Measurements from ENCODE around the gene C15orf40. TPM values are rescaled to one million over a fixed set of nuclear protein-coding genes. Genes with fewer than 3 reads are reported as not detected.

C15orf40 gene
- total and polyA plus RNA-seq, 9 of the 15 experiments (the other 6 are each of a cell fraction or from before 2014, with no cell fraction given), result 15.9 to 52.0 (median 27.0) TPM

DNA sequence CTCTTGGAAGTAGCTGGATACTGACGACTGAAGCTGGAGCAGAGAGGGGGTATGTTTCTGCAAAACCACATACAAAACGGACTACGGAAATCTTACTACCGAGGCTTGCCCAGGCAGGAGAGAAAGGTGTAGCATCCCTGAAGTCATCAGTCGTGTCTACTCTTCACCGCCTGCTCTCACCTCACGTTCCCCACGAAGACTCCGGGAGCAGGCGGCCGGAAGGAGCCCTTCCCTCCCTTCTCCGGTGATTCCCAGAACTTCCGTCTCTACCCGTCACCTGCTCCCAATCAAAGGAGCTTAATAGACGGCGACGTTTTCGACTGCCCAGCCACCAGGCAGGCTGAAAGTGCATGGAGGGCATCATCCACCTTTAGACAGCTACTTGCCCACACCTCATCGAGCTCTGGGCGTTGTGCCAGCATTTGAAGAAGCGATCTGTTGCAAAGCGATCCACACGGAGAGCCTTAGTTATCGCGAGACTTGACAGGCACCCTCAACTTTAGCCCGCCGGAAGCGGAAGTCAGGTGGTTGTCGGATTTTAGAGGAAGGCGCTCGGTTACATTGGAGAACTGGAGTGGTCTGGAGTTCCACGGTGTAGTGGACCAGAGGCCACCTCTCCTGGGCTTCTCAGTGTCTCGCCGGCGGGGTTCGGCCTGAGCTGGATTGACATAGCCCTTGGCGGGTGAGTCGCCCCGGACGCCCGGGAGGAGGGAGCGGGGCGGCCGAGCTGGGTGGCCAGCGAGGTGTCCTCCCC, 25.6 kb downstream of the C15orf40 start, which contains the start of gene RAMAC (continued):
- TF ChIP-seq, protein P1, sequence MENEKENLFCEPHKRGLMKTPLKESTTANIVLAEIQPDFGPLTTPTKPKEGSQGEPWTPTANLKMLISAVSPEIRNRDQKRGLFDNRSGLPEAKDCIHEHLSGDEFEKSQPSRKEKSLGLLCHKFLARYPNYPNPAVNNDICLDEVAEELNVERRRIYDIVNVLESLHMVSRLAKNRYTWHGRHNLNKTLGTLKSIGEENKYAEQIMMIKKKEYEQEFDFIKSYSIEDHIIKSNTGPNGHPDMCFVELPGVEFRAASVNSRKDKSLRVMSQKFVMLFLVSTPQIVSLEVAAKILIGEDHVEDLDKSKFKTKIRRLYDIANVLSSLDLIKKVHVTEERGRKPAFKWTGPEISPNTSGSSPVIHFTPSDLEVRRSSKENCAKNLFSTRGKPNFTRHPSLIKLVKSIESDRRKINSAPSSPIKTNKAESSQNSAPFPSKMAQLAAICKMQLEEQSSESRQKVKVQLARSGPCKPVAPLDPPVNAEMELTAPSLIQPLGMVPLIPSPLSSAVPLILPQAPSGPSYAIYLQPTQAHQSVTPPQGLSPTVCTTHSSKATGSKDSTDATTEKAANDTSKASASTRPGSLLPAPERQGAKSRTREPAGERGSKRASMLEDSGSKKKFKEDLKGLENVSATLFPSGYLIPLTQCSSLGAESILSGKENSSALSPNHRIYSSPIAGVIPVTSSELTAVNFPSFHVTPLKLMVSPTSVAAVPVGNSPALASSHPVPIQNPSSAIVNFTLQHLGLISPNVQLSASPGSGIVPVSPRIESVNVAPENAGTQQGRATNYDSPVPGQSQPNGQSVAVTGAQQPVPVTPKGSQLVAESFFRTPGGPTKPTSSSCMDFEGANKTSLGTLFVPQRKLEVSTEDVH (IDR thresholded peaks at IDR 0.05; ENCODE audit: low read depth, partially characterized antibody), result peak; percentile 69
- TF ChIP-seq E2F3 (CRISPR knock-in tag; IDR thresholded peaks at IDR 0.05), result peak; percentile 25; the same call in 1 of the 2 replicates
- no peak for TF ChIP-seq WHSC1 (IDR thresholded peaks at IDR 0.05; ENCODE audit: low read length)
- TF ChIP-seq, protein P2, sequence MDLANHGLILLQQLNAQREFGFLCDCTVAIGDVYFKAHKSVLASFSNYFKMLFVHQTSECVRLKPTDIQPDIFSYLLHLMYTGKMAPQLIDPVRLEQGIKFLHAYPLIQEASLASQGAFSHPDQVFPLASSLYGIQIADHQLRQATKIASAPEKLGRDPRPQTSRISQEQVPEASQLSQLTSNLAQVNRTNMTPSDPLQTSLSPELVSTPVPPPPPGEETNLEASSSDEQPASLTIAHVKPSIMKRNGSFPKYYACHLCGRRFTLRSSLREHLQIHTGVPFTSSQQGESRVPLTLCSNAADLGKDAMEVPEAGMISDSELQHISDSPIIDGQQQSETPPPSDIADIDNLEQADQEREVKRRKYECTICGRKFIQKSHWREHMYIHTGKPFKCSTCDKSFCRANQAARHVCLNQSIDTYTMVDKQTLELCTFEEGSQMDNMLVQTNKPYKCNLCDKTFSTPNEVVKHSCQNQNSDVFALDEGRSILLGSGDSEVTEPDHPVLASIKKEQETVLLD (IDR thresholded peaks at IDR 0.05), result 0 out of 2 replicates have a peak, but pooled peaks have one; percentile 35
- TF ChIP-seq ZKSCAN3 (CRISPR knock-in tag; IDR thresholded peaks at IDR 0.05), result no peak
- no peak for TF ChIP-seq HDGF (IDR thresholded peaks at IDR 0.05)
- TF ChIP-seq NR1H2 (CRISPR knock-in tag; IDR thresholded peaks at IDR 0.05), result no peak
- peak; percentile 80 for TF ChIP-seq POLR2B (IDR thresholded peaks at IDR 0.05; ENCODE audit: low read depth, partially characterized antibody)
- TF ChIP-seq ZNF445 (CRISPR knock-in tag; IDR thresholded peaks at IDR 0.05; ENCODE audit: low read depth), result 0 out of 2 replicates have a peak, but pooled peaks have one; percentile 36
- peak; percentile 30 for TF ChIP-seq DACH1 (IDR thresholded peaks at IDR 0.05; ENCODE audit: partially characterized antibody)
- peak; percentile 7; the same call in 1 of the 2 replicates for TF ChIP-seq CEBPG (CRISPR knock-in tag; IDR thresholded peaks at IDR 0.05)
- no peak for TF ChIP-seq CEBPG (tag; conservative IDR thresholded peaks at IDR 0.05 in 1 of 2, IDR thresholded peaks at IDR 0.05 in 1 of 2)
- 0 out of 2 replicates have a peak, but pooled peaks have one; percentile 51 for TF ChIP-seq NR2C2 (CRISPR knock-in tag; IDR thresholded peaks at IDR 0.05)
- peak; percentile 97 for TF ChIP-seq NR2C2 (tag; IDR thresholded peaks at IDR 0.05)
- TF ChIP-seq TOE1 (IDR thresholded peaks at IDR 0.05; ENCODE audit: borderline replicate concordance), result peak; percentile 32; the same call in 1 of the 2 replicates
- no peak for TF ChIP-seq TOE1 (CRISPR knock-in tag; IDR thresholded peaks at IDR 0.05; ENCODE audit: borderline replicate concordance, low read depth)
- TF ChIP-seq, protein P3, sequence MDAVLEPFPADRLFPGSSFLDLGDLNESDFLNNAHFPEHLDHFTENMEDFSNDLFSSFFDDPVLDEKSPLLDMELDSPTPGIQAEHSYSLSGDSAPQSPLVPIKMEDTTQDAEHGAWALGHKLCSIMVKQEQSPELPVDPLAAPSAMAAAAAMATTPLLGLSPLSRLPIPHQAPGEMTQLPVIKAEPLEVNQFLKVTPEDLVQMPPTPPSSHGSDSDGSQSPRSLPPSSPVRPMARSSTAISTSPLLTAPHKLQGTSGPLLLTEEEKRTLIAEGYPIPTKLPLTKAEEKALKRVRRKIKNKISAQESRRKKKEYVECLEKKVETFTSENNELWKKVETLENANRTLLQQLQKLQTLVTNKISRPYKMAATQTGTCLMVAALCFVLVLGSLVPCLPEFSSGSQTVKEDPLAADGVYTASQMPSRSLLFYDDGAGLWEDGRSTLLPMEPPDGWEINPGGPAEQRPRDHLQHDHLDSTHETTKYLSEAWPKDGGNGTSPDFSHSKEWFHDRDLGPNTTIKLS (IDR thresholded peaks at IDR 0.05; ENCODE audit: borderline replicate concordance, low read depth), result peak; percentile 74
- TF ChIP-seq, protein P4, sequence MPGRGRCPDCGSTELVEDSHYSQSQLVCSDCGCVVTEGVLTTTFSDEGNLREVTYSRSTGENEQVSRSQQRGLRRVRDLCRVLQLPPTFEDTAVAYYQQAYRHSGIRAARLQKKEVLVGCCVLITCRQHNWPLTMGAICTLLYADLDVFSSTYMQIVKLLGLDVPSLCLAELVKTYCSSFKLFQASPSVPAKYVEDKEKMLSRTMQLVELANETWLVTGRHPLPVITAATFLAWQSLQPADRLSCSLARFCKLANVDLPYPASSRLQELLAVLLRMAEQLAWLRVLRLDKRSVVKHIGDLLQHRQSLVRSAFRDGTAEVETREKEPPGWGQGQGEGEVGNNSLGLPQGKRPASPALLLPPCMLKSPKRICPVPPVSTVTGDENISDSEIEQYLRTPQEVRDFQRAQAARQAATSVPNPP (IDR thresholded peaks at IDR 0.05; ENCODE audit: borderline replicate concordance, insufficient read depth, insufficient read length), result no peak

All from K562 (cell line).